Astrocyte of the spinal cord (primary cell): ENCODE data around the gene INSIG1.

Source experiments
- DNase-seq: peaks from one replicate; pipeline ENCODE4 v3.0.0; 2011; ENCODE audit warnings: low read depth, low spot score
- H3K4me3 ChIP-seq: 2 replicates; pipeline ENCODE4 v1.5.1; 2011; ENCODE audit warnings: low read depth, mild to moderate bottlenecking, low read length, moderate library complexity
- CTCF ChIP-seq: IDR thresholded peaks from 2 replicates; pipeline ENCODE4 v1.5.1; 2012; ENCODE audit warnings: low read depth, mild to moderate bottlenecking, low read length, inconsistent platforms
- in situ Hi-C: cut with HindIII; loops from 2 replicates; pipeline ENCODE4 v1.10.0; 2017; ENCODE audit warnings: low sequenced_read_pairs

Gene INSIG1

GRCh38 chr7:155297517-155298287 is at the start of gene INSIG1:
Gene INSIG1 (plus strand): TSS chr7:155297878. CDS start chr7:155298286, 408 bp downstream.
- TF ChIP-seq CTCF = no peak
- in situ Hi-C loops = no loop called here
- peak; percentile 94 for DNase-seq
- peak within 1 kb of the TSS; percentile 70 for H3K4me3 ChIP-seq

DNA sequence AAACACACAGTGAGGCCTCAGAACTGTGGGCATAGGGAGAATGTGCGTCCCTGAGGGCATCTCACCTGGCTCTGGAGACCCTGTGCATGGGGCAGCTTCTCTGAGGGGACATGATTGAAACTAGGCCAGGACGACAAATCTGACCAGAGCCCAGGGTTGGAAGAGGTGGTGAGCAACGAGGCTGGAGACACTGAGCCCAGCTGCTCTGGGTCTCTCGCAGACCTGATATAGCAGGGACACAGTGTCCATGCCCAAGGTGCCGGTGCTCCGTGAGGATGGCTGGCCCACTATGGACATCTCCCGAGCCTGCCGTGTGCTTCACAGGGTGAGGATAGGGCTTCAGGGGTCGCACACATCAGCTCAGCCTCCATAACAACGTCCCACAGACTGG is 49.3 kb upstream of the INSIG1 start:
- no peak for DNase-seq
- in situ Hi-C loops = no loop called here
- TF ChIP-seq CTCF = no peak
- H3K4me3 ChIP-seq = no peak overlapping the region

DNA sequence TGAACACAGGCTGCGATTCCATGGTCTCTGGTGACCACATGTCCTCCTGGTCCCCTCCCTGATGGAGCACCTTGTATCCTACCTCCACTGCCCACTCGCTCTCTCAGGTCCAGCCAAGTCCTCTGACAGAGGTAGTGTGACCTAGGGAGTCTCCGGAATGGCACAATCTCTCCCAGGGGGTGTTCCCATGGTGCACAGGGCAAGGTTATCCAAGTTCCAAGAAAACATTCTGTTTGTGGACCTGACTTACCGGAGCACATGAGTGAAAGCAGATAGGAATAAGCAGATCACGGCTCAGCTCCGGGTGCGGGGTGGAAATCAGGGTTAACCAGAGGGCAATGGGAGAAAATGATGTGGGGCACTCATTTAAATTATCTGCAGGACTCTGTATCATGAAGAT is 45.8 kb upstream of the INSIG1 start:
- in situ Hi-C loops = no loop called here
- DNase-seq = no peak
- H3K4me3 ChIP-seq = no peak overlapping the region
- TF ChIP-seq CTCF = no peak

DNA sequence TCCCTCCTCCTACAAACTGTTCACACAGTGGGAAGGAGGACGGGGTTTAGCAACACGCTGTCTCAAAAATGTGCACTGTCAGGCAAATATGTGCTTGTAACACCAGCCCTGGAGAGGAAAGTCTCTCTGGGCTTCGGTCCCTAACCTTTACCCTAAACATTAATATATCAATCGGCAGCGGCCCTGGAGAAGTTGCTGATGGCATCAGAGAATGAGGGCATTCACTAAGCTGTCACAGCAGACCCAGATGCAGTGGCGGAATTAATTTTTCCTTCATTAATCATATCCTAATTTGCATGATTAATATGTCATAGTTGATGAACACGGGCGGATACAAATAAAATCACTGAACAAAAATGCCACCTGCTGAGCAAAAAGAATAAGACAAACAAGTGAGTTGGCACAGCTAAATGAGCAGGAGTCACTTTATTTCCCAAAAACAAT is 45.2 kb upstream of the INSIG1 start:
- no peak for DNase-seq
- in situ Hi-C loops = no loop called here

DNA sequence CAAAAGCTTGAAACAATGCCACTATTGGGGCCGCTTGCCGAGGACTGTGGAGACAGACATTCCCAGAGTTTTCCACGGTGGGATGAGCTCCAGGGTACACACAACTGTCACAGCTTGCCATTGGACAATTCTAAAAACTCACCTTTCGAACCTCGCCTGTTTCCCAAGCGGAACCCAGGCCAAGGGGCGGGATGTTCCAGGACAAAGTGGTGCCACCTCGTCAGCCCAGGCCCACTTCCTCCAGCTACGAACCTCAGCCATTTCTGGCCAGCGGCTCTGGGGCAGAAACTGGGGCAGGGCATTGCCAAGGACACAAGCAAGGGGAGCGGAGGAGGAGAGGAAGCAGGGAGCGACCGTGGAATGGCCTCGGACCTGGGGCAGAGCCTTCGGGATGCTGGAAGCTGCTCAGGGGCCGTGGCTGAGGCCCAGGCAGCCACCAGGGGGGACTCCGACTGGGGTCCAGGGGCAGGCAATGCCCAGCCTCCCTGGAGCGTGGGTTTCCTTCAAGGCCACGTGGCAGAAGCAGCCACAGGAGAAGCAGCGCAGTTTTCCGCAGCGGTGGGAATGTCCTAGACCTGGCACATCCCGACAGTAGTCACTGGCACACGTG is 44.7 kb upstream of the INSIG1 start:
- H3K4me3 ChIP-seq = no peak overlapping the region
- no peak for DNase-seq
- no peak for TF ChIP-seq CTCF
- in situ Hi-C loops = no loop called here

More for the DNA sequence above, 45.2 kb upstream of the INSIG1 start:
- no peak overlapping the region for H3K4me3 ChIP-seq
- TF ChIP-seq CTCF = no peak

DNA sequence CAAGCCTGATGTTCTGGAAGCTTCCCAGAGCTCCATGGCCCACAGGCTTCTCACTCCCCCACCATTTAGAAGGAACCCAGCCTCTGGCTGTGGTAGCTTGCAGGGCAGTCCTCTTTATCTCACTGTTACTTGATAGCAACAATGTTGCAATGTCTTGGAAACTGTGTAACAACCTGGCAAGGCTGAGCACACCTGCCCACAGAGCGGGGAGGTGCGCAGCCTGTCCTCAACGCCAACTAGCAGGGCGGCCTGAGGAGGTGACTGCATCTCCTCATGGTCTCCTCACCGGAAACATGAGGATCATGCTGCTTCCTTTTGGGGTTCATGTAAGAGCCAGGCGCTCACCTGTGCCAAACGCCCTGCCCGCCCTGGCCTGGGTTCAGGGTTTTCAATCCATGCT is 43.7 kb upstream of the INSIG1 start:
- no peak for TF ChIP-seq CTCF
- no peak for DNase-seq
- in situ Hi-C loops = no loop called here
- H3K4me3 ChIP-seq = no peak overlapping the region
